Keratinocyte (primary cell): ENCODE measurements around the gene MED9.

Experiments
- EZH2 ChIP-seq: IDR thresholded peaks from one replicate; pipeline ENCODE4 v1.6.1; 2012; ENCODE audit warnings: inconsistent platforms, mild to moderate bottlenecking, low read length, moderate library complexity
- TF ChIP-seq, protein P1 (sequence below), 3 experiments: IDR thresholded peaks in 1 of 3; conservative IDR thresholded peaks in 1 of 3; optimal IDR thresholded peaks in 1 of 3; 2 replicates in 2 of 3; 3 replicates in 1 of 3; pipeline versions ENCODE3 to v1.5.1; 2011; ENCODE audit warnings: low read length in 3 of 3, mild to moderate bottlenecking in 3 of 3, moderate library complexity in 2 of 3, control low read depth in 1 of 3, inconsistent platforms in 1 of 3; ENCODE audit not compliant: insufficient read depth in 2 of 3; ENCODE audit errors: extremely low read depth in 1 of 3

- no peak for TF ChIP-seq EZH2
- TF ChIP-seq, protein P1, sequence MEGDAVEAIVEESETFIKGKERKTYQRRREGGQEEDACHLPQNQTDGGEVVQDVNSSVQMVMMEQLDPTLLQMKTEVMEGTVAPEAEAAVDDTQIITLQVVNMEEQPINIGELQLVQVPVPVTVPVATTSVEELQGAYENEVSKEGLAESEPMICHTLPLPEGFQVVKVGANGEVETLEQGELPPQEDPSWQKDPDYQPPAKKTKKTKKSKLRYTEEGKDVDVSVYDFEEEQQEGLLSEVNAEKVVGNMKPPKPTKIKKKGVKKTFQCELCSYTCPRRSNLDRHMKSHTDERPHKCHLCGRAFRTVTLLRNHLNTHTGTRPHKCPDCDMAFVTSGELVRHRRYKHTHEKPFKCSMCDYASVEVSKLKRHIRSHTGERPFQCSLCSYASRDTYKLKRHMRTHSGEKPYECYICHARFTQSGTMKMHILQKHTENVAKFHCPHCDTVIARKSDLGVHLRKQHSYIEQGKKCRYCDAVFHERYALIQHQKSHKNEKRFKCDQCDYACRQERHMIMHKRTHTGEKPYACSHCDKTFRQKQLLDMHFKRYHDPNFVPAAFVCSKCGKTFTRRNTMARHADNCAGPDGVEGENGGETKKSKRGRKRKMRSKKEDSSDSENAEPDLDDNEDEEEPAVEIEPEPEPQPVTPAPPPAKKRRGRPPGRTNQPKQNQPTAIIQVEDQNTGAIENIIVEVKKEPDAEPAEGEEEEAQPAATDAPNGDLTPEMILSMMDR (optimal IDR thresholded peaks at IDR 0.05 in 1 of 3, IDR thresholded peaks at IDR 0.05 in 1 of 3, conservative IDR thresholded peaks at IDR 0.05 in 1 of 3; ENCODE audit: extremely low read depth in 1 of 3, insufficient read depth in 2 of 3, low read length in 3 of 3) = peak; percentile 58 to 81 (median 77)
Observed at GRCh38 chr17:17440010-17440843, 36.6 kb upstream of the MED9 start.
